Measurements from ENCODE around the gene ACAD10. TPM values are rescaled to one million over a fixed set of nuclear protein-coding genes. Genes with fewer than 3 reads are reported as not detected.
"Not testable (repeated sequence)": the region's sequence is repeated elsewhere in the genome, so short reads cannot be mapped to it uniquely, and the experiment has no call there.

Gene ACAD10
- total RNA-seq, 4 donors from 2014 or later, result 8.8 to 21.6 (median 16.8) TPM

- peaks cover 18 to 23% (median 21%) of the 10 kb centered on the region in 4 donors for H3K4me1 ChIP-seq
- DNase-seq (ENCODE audit: extremely low spot score), result no peak
- intact Hi-C loops (cut with DNase I), result no loop called here
- no peaks in the 10 kb centered on the region for H3K27me3 ChIP-seq
- no peak overlapping the region for H3K27ac ChIP-seq (replicated peaks in 1 of 4)
- 76% methylated on average over 5 of the region's 5 CpGs for WGBS
- no peak for TF ChIP-seq CTCF (IDR thresholded peaks at IDR 0.05)
- TF ChIP-seq EP300 (IDR thresholded peaks at IDR 0.05), result no peak
- TF ChIP-seq POLR2A (IDR thresholded peaks at IDR 0.05; ENCODE audit: low read depth), result no peak
- no peak for TF ChIP-seq POLR2AphosphoS5 (IDR thresholded peaks at IDR 0.05)
- H3K4me3 ChIP-seq, result no peak overlapping the region
- no peaks in the 10 kb centered on the region for H3K9me3 ChIP-seq
- H3K36me3 ChIP-seq, result peaks cover 0 to 19% (median 7%) of the 10 kb centered on the region in 4 donors
Observed at GRCh38 chr12:111761099-111761498, 75.2 kb downstream of the ACAD10 start.

GRCh38 chr12:111761706-111762105 lies 75.9 kb downstream of the ACAD10 start:
- Histone ChIP-seq H3K9me3 (no peaks in the 10 kb centered on the region), H3K36me3 (peaks cover 0 to 13% (median 4%) of the 10 kb centered on the region in 4 donors), H3K4me1 (peaks cover 18 to 29% (median 27%) of the 10 kb centered on the region in 4 donors), H3K27me3 (no peaks in the 10 kb centered on the region), H3K4me3 (no peak overlapping the region), H3K27ac (replicated peaks in 1 of 4) (no peak overlapping the region)
- no peak for DNase-seq (ENCODE audit: extremely low spot score)
- intact Hi-C loops (cut with DNase I), result no loop called here
- TF ChIP-seq POLR2A (IDR thresholded peaks at IDR 0.05; ENCODE audit: low read depth) (no peak), CTCF (IDR thresholded peaks at IDR 0.05) (no peak), POLR2AphosphoS5 (IDR thresholded peaks at IDR 0.05) (no peak), EP300 (IDR thresholded peaks at IDR 0.05) (no peak)
- WGBS, result 70% methylated on average over 3 of the region's 3 CpGs

GRCh38 chr12:111763552-111763951 lies 77.7 kb downstream of the ACAD10 start:
- H3K9me3 ChIP-seq; DNase-seq (ENCODE audit: extremely low spot score); H3K27me3 ChIP-seq; H3K4me3 ChIP-seq; H3K27ac ChIP-seq (replicated peaks in 1 of 4); intact Hi-C loops (cut with DNase I); H3K36me3 ChIP-seq: not testable (repeated sequence)
- 69% methylated on average over 10 of the region's 10 CpGs for WGBS
- H3K4me1 ChIP-seq, result peaks cover 14 to 23% (median 22%) of the 10 kb centered on the region in 4 donors

GRCh38 chr12:111764120-111764821 lies 78.4 kb downstream of the ACAD10 start:
- no peaks in the 10 kb centered on the region for H3K36me3 ChIP-seq
- no peak overlapping the region for H3K4me3 ChIP-seq
- H3K4me1 ChIP-seq, result peaks cover 18 to 30% (median 29%) of the 10 kb centered on the region in 4 donors
- no peak overlapping the region for H3K27ac ChIP-seq (replicated peaks in 1 of 4)
- H3K27me3 ChIP-seq, result no peaks in the 10 kb centered on the region
- H3K9me3 ChIP-seq, result no peaks in the 10 kb centered on the region
- 59% methylated on average over 6 of the region's 6 CpGs for WGBS
- no peak for TF ChIP-seq POLR2A (IDR thresholded peaks at IDR 0.05; ENCODE audit: low read depth)
- no peak for TF ChIP-seq EP300 (IDR thresholded peaks at IDR 0.05)
- TF ChIP-seq CTCF (IDR thresholded peaks at IDR 0.05), result no peak
- no peak for TF ChIP-seq POLR2AphosphoS5 (IDR thresholded peaks at IDR 0.05)
- intact Hi-C loops (cut with DNase I), result no loop called here
- no peak for DNase-seq (ENCODE audit: extremely low spot score)

- Histone ChIP-seq H3K4me3 (peak within 1 kb of the TSS; percentile 71 to 98 (median 80)), H3K36me3 (peaks cover 0 to 12% (median 7%) of the 10 kb centered on the region in 4 donors), H3K4me1 (peaks cover 33 to 55% (median 54%) of the 10 kb centered on the region in 4 donors), H3K27ac (replicated peaks in 1 of 4) (peak within 1 kb of the TSS; percentile 85 to 91 (median 88)), H3K27me3 (no peaks in the 10 kb centered on the region), H3K9me3 (no peaks in the 10 kb centered on the region)
- WGBS, result under 1% methylated on average over 27 of the region's 73 CpGs
- TF ChIP-seq POLR2AphosphoS5 (IDR thresholded peaks at IDR 0.05), result peak; percentile 81 to 95
- peak; percentile 60 for TF ChIP-seq POLR2A (IDR thresholded peaks at IDR 0.05; ENCODE audit: low read depth)
- no peak for TF ChIP-seq CTCF (IDR thresholded peaks at IDR 0.05)
- intact Hi-C loops (cut with DNase I), result no loop called here
- DNase-seq (ENCODE audit: extremely low spot score), result no peak
Observed at GRCh38 chr12:111766608-111767361, 80.9 kb downstream of the ACAD10 start, which contains the start of gene ALDH2. Gene ALDH2 (plus strand): TSS chr12:111766933. CDS start chr12:111766983, 50 bp downstream.
